ENCODE results near the gene METTL27.

DNA sequence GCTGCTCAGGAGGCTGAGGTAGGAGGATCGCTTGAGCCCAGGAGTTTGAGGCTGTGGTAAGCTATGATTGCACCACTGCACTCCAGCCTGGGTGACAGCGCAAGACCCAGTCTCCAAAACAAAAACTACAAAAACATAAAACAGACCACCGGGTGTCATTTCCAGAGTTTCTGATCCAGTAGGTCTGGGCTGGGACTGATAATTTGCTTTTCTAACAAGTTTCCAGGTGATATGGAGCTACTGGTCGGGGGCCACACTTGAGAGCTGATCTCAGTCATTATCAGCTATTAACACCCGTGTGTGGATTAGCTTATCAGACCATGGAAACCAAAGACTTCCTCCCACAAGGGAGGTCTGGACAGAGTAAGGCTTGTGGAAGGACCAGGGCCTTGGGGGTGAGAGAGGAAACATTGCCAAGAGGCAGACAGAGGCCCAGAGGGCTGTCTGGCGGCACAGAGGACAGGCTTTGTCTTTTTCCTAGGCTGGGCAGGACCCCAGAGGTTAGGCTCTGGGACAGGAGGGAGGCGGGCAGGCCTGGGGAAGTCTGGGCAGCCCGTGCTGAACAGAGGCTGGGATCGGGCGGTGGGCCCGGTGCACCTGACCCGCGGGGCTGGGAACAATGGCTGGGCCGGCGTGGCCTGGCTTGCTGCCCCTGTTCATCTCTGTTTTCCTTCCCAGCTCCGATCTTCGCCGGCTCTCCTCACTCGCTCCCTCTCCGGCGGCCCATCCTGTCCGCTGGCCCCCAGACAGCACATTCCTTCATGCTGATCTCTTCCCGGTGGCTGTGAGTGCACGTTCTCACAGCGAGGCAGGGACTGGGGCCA, 43.9 kb upstream of the METTL27 start:
- TF ChIP-seq TAF1 (IDR thresholded peaks at IDR 0.05; ENCODE audit: borderline replicate concordance, low read depth, low read length) (no peak), POLR2AphosphoS5 (IDR thresholded peaks at IDR 0.05; ENCODE audit: low read depth, low read length) (no peak)

Measured in GM12892 (cell line).